ENCODE data around the gene CFTR.

DNA sequence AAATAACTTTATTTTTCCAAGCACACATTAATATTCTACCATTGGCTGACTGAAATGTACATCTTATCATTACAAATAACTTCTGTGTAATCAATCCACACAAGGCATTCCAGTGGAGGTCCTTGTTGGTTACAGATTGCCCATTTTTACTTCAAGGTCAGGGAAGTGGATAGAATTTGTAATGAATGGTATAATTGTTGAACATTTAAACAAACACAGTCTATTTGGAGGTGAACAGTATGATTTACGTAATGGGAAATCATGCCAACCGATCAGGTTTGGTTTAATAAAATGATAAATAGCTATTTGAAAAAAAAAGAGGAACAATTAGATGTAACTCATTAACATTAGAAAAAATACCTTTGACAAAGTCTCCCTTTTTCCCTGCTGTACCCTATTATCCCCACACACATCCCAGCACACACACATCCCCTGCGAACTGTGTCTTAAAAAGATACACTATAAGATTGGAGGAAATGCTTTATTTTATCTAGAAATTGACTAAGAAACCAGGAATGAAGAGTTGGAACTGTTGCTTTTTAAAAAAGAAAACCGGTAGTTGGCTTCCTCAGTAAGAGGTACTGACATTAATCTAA lies 33.5 kb upstream of the CFTR start:
- TF ChIP-seq RBBP5 (conservative IDR thresholded peaks at IDR 0.05) (no peak), FOXM1 (IDR thresholded peaks at IDR 0.05; ENCODE audit: low read depth, low read length) (no peak), ESRRA (IDR thresholded peaks at IDR 0.05; ENCODE audit: low read length) (no peak), POLR2AphosphoS5 (IDR thresholded peaks at IDR 0.05; ENCODE audit: low read length) (no peak), RAD21 (IDR thresholded peaks at IDR 0.05; ENCODE audit: insufficient read depth, low read depth, low read length) (no peak), RELA (IDR thresholded peaks at IDR 0.05; ENCODE audit: borderline replicate concordance, partially characterized antibody) (no peak), MTA3 (IDR thresholded peaks at IDR 0.05; ENCODE audit: borderline replicate concordance, low read length) (no peak), EZH2 (IDR thresholded peaks at IDR 0.05; ENCODE audit: borderline replicate concordance, control insufficient read depth, low read depth, low read length) (no peak), NR2F1 (conservative IDR thresholded peaks at IDR 0.05) (no peak)
- TF ChIP-seq, protein P1, sequence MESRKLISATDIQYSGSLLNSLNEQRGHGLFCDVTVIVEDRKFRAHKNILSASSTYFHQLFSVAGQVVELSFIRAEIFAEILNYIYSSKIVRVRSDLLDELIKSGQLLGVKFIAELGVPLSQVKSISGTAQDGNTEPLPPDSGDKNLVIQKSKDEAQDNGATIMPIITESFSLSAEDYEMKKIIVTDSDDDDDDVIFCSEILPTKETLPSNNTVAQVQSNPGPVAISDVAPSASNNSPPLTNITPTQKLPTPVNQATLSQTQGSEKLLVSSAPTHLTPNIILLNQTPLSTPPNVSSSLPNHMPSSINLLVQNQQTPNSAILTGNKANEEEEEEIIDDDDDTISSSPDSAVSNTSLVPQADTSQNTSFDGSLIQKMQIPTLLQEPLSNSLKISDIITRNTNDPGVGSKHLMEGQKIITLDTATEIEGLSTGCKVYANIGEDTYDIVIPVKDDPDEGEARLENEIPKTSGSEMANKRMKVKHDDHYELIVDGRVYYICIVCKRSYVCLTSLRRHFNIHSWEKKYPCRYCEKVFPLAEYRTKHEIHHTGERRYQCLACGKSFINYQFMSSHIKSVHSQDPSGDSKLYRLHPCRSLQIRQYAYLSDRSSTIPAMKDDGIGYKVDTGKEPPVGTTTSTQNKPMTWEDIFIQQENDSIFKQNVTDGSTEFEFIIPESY (IDR thresholded peaks at IDR 0.05): no peak
- TF ChIP-seq, protein P2, sequence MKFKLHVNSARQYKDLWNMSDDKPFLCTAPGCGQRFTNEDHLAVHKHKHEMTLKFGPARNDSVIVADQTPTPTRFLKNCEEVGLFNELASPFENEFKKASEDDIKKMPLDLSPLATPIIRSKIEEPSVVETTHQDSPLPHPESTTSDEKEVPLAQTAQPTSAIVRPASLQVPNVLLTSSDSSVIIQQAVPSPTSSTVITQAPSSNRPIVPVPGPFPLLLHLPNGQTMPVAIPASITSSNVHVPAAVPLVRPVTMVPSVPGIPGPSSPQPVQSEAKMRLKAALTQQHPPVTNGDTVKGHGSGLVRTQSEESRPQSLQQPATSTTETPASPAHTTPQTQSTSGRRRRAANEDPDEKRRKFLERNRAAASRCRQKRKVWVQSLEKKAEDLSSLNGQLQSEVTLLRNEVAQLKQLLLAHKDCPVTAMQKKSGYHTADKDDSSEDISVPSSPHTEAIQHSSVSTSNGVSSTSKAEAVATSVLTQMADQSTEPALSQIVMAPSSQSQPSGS (IDR thresholded peaks at IDR 0.05; ENCODE audit: low read length): no peak
- TF ChIP-seq, protein P3, sequence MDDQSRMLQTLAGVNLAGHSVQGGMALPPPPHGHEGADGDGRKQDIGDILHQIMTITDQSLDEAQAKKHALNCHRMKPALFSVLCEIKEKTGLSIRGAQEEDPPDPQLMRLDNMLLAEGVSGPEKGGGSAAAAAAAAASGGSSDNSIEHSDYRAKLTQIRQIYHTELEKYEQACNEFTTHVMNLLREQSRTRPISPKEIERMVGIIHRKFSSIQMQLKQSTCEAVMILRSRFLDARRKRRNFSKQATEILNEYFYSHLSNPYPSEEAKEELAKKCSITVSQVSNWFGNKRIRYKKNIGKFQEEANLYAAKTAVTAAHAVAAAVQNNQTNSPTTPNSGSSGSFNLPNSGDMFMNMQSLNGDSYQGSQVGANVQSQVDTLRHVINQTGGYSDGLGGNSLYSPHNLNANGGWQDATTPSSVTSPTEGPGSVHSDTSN (IDR thresholded peaks at IDR 0.05; ENCODE audit: insufficient replicate concordance, low read depth, low read length): no peak

Measured in GM12878 (cell line).